Caco-2 (cell line): Measurements from ENCODE around the gene OR52H1. TPM values are rescaled to one million over a fixed set of nuclear protein-coding genes. Genes with fewer than 3 reads are reported as not detected.

Experiments
- BruUV-seq: library from RNA; stranded (reverse); fragments of 400-500 nt; replicated peaks from 2 replicates; lab custom pipeline; 2021; lab: Mats Ljungman, UMichigan
- CTCF ChIA-PET: fragments of 300-600 bp; sonication (Branson Sonifier 250); formaldehyde crosslinking; loops from one replicate; lab custom pipeline; 2022; ENCODE audit warnings: antibody characterized with exemption; lab: Charles Lee
- POLR2A ChIA-PET: fragments of 300-600 bp; sonication (Branson Sonifier 250); formaldehyde crosslinking; loops from one replicate; lab custom pipeline; 2022; ENCODE audit warnings: antibody characterized with exemption; lab: Charles Lee
- DNase-seq, 2 experiments: peaks; one replicate each; pipeline versions ENCODE4 v3.0.0 to v3.0.0-alpha.2; 2020 to 2022
- H3K27me3 ChIP-seq: replicated peaks from 2 replicates; pipeline ENCODE4 v1.6.0; 2011; ENCODE audit warnings: low read length; ENCODE audit not compliant: control insufficient read depth, insufficient read depth
- H3K36me3 ChIP-seq: 2 replicates; pipeline ENCODE4 v1.5.1; 2011; ENCODE audit warnings: low read length; ENCODE audit not compliant: control insufficient read depth, insufficient read depth
- H3K4me1 ChIP-seq: fragments of 250-450 bp; sonication (Bioruptor Pico); 2 replicates; pipeline ENCODE4 v1.5.1; 2020; ENCODE audit warnings: mild to moderate bottlenecking
- H3K4me3 ChIP-seq: 2 replicates; pipeline ENCODE4 v1.5.1; 2011; ENCODE audit warnings: low read depth, mild to moderate bottlenecking, control low read depth, low read length
- H3K9me3 ChIP-seq: fragments of 250-450 bp; sonication (Bioruptor Pico); 2 replicates; pipeline ENCODE4 v1.5.1; 2020; ENCODE audit warnings: mild to moderate bottlenecking, moderate library complexity
- H3K27ac Mint-ChIP-seq: one replicate; pipeline ENCODE4 v1.8.0; 2022; ENCODE audit warnings: mixed read lengths; ENCODE audit not compliant: unreplicated experiment
- H3K27me3 Mint-ChIP-seq: one replicate; pipeline ENCODE4 v1.8.0; 2022; ENCODE audit warnings: mixed read lengths; ENCODE audit not compliant: insufficient read depth, unreplicated experiment
- H3K36me3 Mint-ChIP-seq: one replicate; pipeline ENCODE4 v1.8.0; 2022; ENCODE audit warnings: mild to moderate bottlenecking, mixed read lengths; ENCODE audit not compliant: insufficient read depth, unreplicated experiment
- H3K4me1 Mint-ChIP-seq: one replicate; pipeline ENCODE4 v1.8.0; 2022; ENCODE audit warnings: low read depth, mixed read lengths; ENCODE audit not compliant: unreplicated experiment
- H3K4me3 Mint-ChIP-seq: one replicate; pipeline ENCODE4 v1.8.0; 2022; ENCODE audit warnings: mild to moderate bottlenecking, moderate library complexity, mixed read lengths; ENCODE audit not compliant: unreplicated experiment
- H3K9me3 Mint-ChIP-seq: one replicate; pipeline ENCODE4 v1.8.0; 2022; ENCODE audit warnings: mixed read lengths; ENCODE audit not compliant: unreplicated experiment
- CTCF ChIP-seq, 2 experiments: fragments of 200-600 bp in 1 of 2; IDR thresholded peaks; 1 replicate in 1 of 2; 2 replicates in 1 of 2; pipeline versions ENCODE4 v1.5.1 to v1.8.0; 2011 to 2022; ENCODE audit warnings: antibody characterized with exemption in 1 of 2, control low read depth in 1 of 2, inconsistent platforms in 1 of 2, low read depth in 1 of 2, low read length in 1 of 2, mild to moderate bottlenecking in 1 of 2, moderate library complexity in 1 of 2; ENCODE audit not compliant: insufficient read depth in 1 of 2, severe bottlenecking in 1 of 2, unreplicated experiment in 1 of 2
- intact Hi-C: fragments of 100-400 bp; cut with micrococcal nuclease; formaldehyde crosslinking; loops from one replicate; pipeline ENCODE4 v1.10.0; 2022; ENCODE audit not compliant: unreplicated experiment
- total RNA-seq: library from RNA; stranded (reverse); gene quantifications from 2 replicates; pipeline ENCODE4 v1.2.3, GENCODE V29; 2022

The OR52H1 gene
- total RNA-seq, 1 experiment from 2014 or later, result not detected

GRCh38 chr11:5508605-5509004 is 39.7 kb downstream of the OR52H1 start:
- no TSS peak for BruUV-seq
- Histone ChIP-seq H3K4me1 (no peaks in the 10 kb centered on the region), H3K36me3 (no peaks in the 10 kb centered on the region), H3K27me3 (no peaks in the 10 kb centered on the region), H3K9me3 (no peaks in the 10 kb centered on the region; the same call in 1 of the 2 replicates), H3K4me3 (no peak overlapping the region)
- no peak overlapping the region for H3K4me3 Mint-ChIP-seq
- peaks cover 18% of the 10 kb centered on the region for H3K27me3 Mint-ChIP-seq
- H3K27ac Mint-ChIP-seq, result no peak overlapping the region
- H3K36me3 Mint-ChIP-seq, result no peaks in the 10 kb centered on the region
- DNase-seq, result no peak
- ChIA-PET POLR2A (no interaction called here), CTCF (no interaction called here)
- no peak for TF ChIP-seq CTCF (IDR thresholded peaks at IDR 0.05; ENCODE audit: insufficient read depth in 1 of 2, low read depth in 1 of 2, low read length in 1 of 2, severe bottlenecking in 1 of 2, unreplicated experiment in 1 of 2)
- intact Hi-C loops, result no loop called here
- H3K9me3 Mint-ChIP-seq, result no peaks in the 10 kb centered on the region
- no peaks in the 10 kb centered on the region for H3K4me1 Mint-ChIP-seq

- Histone ChIP-seq H3K27me3 (no peaks in the 10 kb centered on the region), H3K4me3 (no peak overlapping the region), H3K36me3 (no peaks in the 10 kb centered on the region), H3K4me1 (no peaks in the 10 kb centered on the region), H3K9me3 (no peaks in the 10 kb centered on the region; the same call in 1 of the 2 replicates)
- no peak for TF ChIP-seq CTCF (IDR thresholded peaks at IDR 0.05; ENCODE audit: insufficient read depth in 1 of 2, low read depth in 1 of 2, low read length in 1 of 2, severe bottlenecking in 1 of 2, unreplicated experiment in 1 of 2)
- H3K36me3 Mint-ChIP-seq, result no peaks in the 10 kb centered on the region
- peaks cover 14% of the 10 kb centered on the region for H3K27me3 Mint-ChIP-seq
- POLR2A ChIA-PET, result no interaction called here
- intact Hi-C loops, result no loop called here
- no peak overlapping the region for H3K4me3 Mint-ChIP-seq
- no peak for DNase-seq
- no peak overlapping the region for H3K27ac Mint-ChIP-seq
- BruUV-seq, result no TSS peak
- H3K9me3 Mint-ChIP-seq, result no peaks in the 10 kb centered on the region
- CTCF ChIA-PET, result no interaction called here
- H3K4me1 Mint-ChIP-seq, result no peaks in the 10 kb centered on the region
Measured at GRCh38 chr11:5507933-5508305, 40.4 kb downstream of the OR52H1 start.

- Histone ChIP-seq H3K4me3 (no peak overlapping the region), H3K9me3 (no peaks in the 10 kb centered on the region; the same call in 1 of the 2 replicates), H3K36me3 (no peaks in the 10 kb centered on the region), H3K4me1 (no peaks in the 10 kb centered on the region), H3K27me3 (no peaks in the 10 kb centered on the region)
- CTCF ChIA-PET, result no interaction called here
- no peak for TF ChIP-seq CTCF (IDR thresholded peaks at IDR 0.05; ENCODE audit: insufficient read depth in 1 of 2, low read depth in 1 of 2, low read length in 1 of 2, severe bottlenecking in 1 of 2, unreplicated experiment in 1 of 2)
- Mint-ChIP-seq H3K4me3 (no peak overlapping the region), H3K36me3 (no peaks in the 10 kb centered on the region), H3K27ac (no peak overlapping the region), H3K4me1 (no peaks in the 10 kb centered on the region), H3K9me3 (no peaks in the 10 kb centered on the region), H3K27me3 (peaks cover 15% of the 10 kb centered on the region)
- POLR2A ChIA-PET, result no interaction called here
- DNase-seq, result no peak
- no TSS peak for BruUV-seq
- intact Hi-C loops, result no loop called here
Measured at GRCh38 chr11:5507177-5507932, 41.0 kb downstream of the OR52H1 start.
